Stimulated activated CD4-positive, alpha-beta T cell treated with anti-CD3 and anti-CD28 coated beads, Interleukin-2, amount 100 ng/mL, for 24 hours (primary cell): Measurements from ENCODE around the gene TEX14.

Experiments
- DNase-seq, 2 donors: peaks; one replicate each; pipeline ENCODE4 v3.0.0-alpha.2; 2020

Gene TEX14

GRCh38 chr17:58648236-58648635 lies 43.6 kb downstream of the TEX14 start:
- no peak for DNase-seq

GRCh38 chr17:58643147-58643546 lies 48.7 kb downstream of the TEX14 start:
- no peak for DNase-seq

GRCh38 chr17:58641887-58642311 lies 49.9 kb downstream of the TEX14 start:
- no peak for DNase-seq

- no peak for DNase-seq
Observed at GRCh38 chr17:58640202-58640601, 51.6 kb downstream of the TEX14 start.

GRCh38 chr17:58639681-58640080 lies 52.2 kb downstream of the TEX14 start:
- DNase-seq: no peak

- DNase-seq: no peak
Observed at GRCh38 chr17:58637011-58637570, 54.8 kb downstream of the TEX14 start.

- no peak for DNase-seq
Observed at GRCh38 chr17:58632324-58633314, 59.2 kb downstream of the TEX14 start.

- peak; percentile 92 to 94 for DNase-seq
Observed at GRCh38 chr17:58631523-58632323, 60.1 kb downstream of the TEX14 start.

- peak; percentile 31 to 68 for DNase-seq
Observed at GRCh38 chr17:58630883-58631522, 60.8 kb downstream of the TEX14 start.

- DNase-seq: no peak
Observed at GRCh38 chr17:58626905-58627304, 64.9 kb downstream of the TEX14 start.

GRCh38 chr17:58624751-58625150 lies 67.1 kb downstream of the TEX14 start:
- DNase-seq: no peak

GRCh38 chr17:58621174-58621573 lies 70.7 kb downstream of the TEX14 start:
- no peak for DNase-seq

- DNase-seq: no peak
Observed at GRCh38 chr17:58618336-58618735, 73.5 kb downstream of the TEX14 start.

GRCh38 chr17:58617563-58617962 lies 74.3 kb downstream of the TEX14 start:
- no peak for DNase-seq

- DNase-seq: no peak
Observed at GRCh38 chr17:58615768-58616659, 75.8 kb downstream of the TEX14 start.

GRCh38 chr17:58614859-58615459 lies 76.9 kb downstream of the TEX14 start:
- no peak for DNase-seq

GRCh38 chr17:58611331-58611730 lies 80.5 kb downstream of the TEX14 start:
- DNase-seq: no peak

- DNase-seq: no peak
Observed at GRCh38 chr17:58606934-58607333, 84.9 kb downstream of the TEX14 start.

- no peak for DNase-seq
Observed at GRCh38 chr17:58605986-58606385, 85.9 kb downstream of the TEX14 start.

GRCh38 chr17:58605470-58605869 lies 86.4 kb downstream of the TEX14 start:
- no peak for DNase-seq

- DNase-seq: no peak
Observed at GRCh38 chr17:58601976-58602375, 89.9 kb downstream of the TEX14 start.
